ENCODE results near the gene SLC25A39.
A peak's percentile ranks its signal among the peaks of the same experiment; 100 is the strongest.
"Not testable (repeated sequence)": the region's sequence is repeated elsewhere in the genome, so short reads cannot be mapped to it uniquely, and the experiment has no call there.

Gene SLC25A39

GRCh38 chr17:44334315-44334714 is 9.7 kb upstream of the SLC25A39 start:
- DNase-seq (ENCODE audit: low read depth): no peak

- no peak for DNase-seq (ENCODE audit: low read depth)
Measured at GRCh38 chr17:44333371-44333770, 8.7 kb upstream of the SLC25A39 start.

GRCh38 chr17:44331249-44331760 is 6.7 kb upstream of the SLC25A39 start:
- DNase-seq (ENCODE audit: low read depth): peak; percentile 45

GRCh38 chr17:44330263-44330662 is 5.6 kb upstream of the SLC25A39 start:
- not testable (repeated sequence) for DNase-seq (ENCODE audit: low read depth)

- not testable (repeated sequence) for DNase-seq (ENCODE audit: low read depth)
Measured at GRCh38 chr17:44329516-44329915, 4.9 kb upstream of the SLC25A39 start.

GRCh38 chr17:44327715-44328449 is 3.3 kb upstream of the SLC25A39 start:
- DNase-seq (ENCODE audit: low read depth): no peak

- DNase-seq (ENCODE audit: low read depth): peak; percentile 92
Measured at GRCh38 chr17:44326861-44327444, 2.3 kb upstream of the SLC25A39 start.

- no peak for DNase-seq (ENCODE audit: low read depth)
Measured at GRCh38 chr17:44324092-44324570, 492 bp downstream of the SLC25A39 start.

- no peak for DNase-seq (ENCODE audit: low read depth)
Measured at GRCh38 chr17:44323359-44324091, 1.1 kb downstream of the SLC25A39 start.

- no peak for DNase-seq (ENCODE audit: low read depth)
Measured at GRCh38 chr17:44322236-44322895, 2.3 kb downstream of the SLC25A39 start.

GRCh38 chr17:44321246-44322120 is 3.1 kb downstream of the SLC25A39 start:
- DNase-seq (ENCODE audit: low read depth): no peak

GRCh38 chr17:44320066-44320465 is 4.6 kb downstream of the SLC25A39 start:
- DNase-seq (ENCODE audit: low read depth): no peak

- DNase-seq (ENCODE audit: low read depth): no peak
Measured at GRCh38 chr17:44318077-44318892, 6.3 kb downstream of the SLC25A39 start.

GRCh38 chr17:44317545-44317944 is 7.1 kb downstream of the SLC25A39 start:
- no peak for DNase-seq (ENCODE audit: low read depth)

- no peak for DNase-seq (ENCODE audit: low read depth)
Measured at GRCh38 chr17:44315760-44316731, 8.6 kb downstream of the SLC25A39 start.

- no peak for DNase-seq (ENCODE audit: low read depth)
Measured at GRCh38 chr17:44314869-44315661, 9.6 kb downstream of the SLC25A39 start.

GRCh38 chr17:44314524-44314868 is 10.1 kb downstream of the SLC25A39 start:
- DNase-seq (ENCODE audit: low read depth): no peak

- no peak for DNase-seq (ENCODE audit: low read depth)
Measured at GRCh38 chr17:44314031-44314430, 10.6 kb downstream of the SLC25A39 start.
